HG03432 (cell line): ENCODE measurements around the gene EDEM3.

Experiments
- ATAC-seq: cut with Tn5 transposase; IDR thresholded peaks from one replicate; pipeline ENCODE4 v1.9.1; 2021; ENCODE audit warnings: mild to moderate bottlenecking, moderate library complexity; ENCODE audit not compliant: unreplicated experiment

The EDEM3 gene

DNA sequence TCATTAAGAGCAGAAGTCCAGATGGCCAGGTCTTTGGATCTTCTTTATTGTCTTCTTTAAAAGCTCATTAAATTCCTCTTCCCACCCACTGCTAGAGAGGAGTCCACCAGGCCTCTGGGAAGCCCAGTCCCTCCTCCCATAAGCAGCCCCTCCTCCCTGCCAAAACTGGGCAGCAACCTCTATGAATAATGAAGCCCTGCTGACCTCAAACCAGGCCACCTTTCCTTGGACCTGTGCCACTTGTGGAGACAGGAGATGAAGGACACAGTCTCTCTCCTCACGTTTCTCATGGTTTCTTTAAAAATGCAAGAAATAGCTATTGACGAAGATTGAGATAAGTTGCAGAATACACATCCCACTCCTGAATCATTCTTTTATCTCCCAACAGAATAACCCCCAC lies 112.8 kb downstream of the EDEM3 start:
- ATAC-seq, result no peak

DNA sequence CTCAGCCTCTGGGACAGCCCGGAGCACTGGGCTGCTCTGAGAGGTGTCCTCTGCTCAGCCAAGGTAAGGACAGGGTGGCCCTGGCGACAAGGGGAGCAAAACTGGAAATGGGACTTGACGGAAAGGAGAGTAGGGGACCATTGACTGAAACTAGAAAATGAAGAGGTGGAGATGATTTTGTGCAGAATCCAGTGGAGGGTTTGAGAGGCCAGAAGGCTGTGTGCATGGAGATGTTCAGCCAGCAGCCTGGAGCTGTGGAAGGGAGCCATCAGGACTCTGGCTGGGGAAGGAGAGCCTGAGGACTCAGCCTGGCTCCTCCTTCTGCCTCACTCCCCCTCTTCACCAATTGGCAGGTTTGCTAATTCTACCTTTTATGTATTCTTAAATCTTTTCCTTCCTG lies 114.2 kb downstream of the EDEM3 start:
- ATAC-seq, result no peak
